Stimulated activated memory B cell treated with anti-CD40 and anti-IgM and Interleukin-4, amounts not matched to agents 10 μg/mL and 1 μg/mL and 100 μg/mL, for 72 hours (primary cell): ENCODE results near the gene INPP5A.
"Not testable (repeated sequence)": the region's sequence is repeated elsewhere in the genome, so short reads cannot be mapped to it uniquely, and the experiment has no call there.

Experiments
- ATAC-seq: fragments of 150-1000 bp; cut with Tn5 transposase; 2 replicates; pipeline ENCODE4 v1.10.0; 2021
- H3K27ac Mint-ChIP-seq: one replicate; pipeline ENCODE4 v1.8.0; 2022; ENCODE audit warnings: mild to moderate bottlenecking, mixed read lengths
- H3K27me3 Mint-ChIP-seq: one replicate; pipeline ENCODE4 v1.8.0; 2022; ENCODE audit warnings: mixed read lengths
- H3K36me3 Mint-ChIP-seq: one replicate; pipeline ENCODE4 v1.8.0; 2022; ENCODE audit warnings: mixed read lengths
- H3K4me1 Mint-ChIP-seq: one replicate; pipeline ENCODE4 v1.8.0; 2022; ENCODE audit warnings: mixed read lengths
- H3K4me3 Mint-ChIP-seq: one replicate; pipeline ENCODE4 v1.8.0; 2022; ENCODE audit warnings: mild to moderate bottlenecking, moderate library complexity, mixed read lengths
- H3K9me3 Mint-ChIP-seq: one replicate; pipeline ENCODE4 v1.8.0; 2022; ENCODE audit warnings: mixed read lengths

INPP5A gene

GRCh38 chr10:132699411-132700155 is 162.0 kb downstream of the INPP5A start:
- H3K27ac Mint-ChIP-seq, result no peak overlapping the region
- peaks cover 10% of the 10 kb centered on the region for H3K9me3 Mint-ChIP-seq
- H3K27me3 Mint-ChIP-seq, result no peaks in the 10 kb centered on the region
- no peak overlapping the region for H3K4me3 Mint-ChIP-seq
- H3K36me3 Mint-ChIP-seq, result peaks cover 56% of the 10 kb centered on the region
- peaks cover under 1% of the 10 kb centered on the region for H3K4me1 Mint-ChIP-seq
- ATAC-seq, result no peak

- H3K4me1 Mint-ChIP-seq, result no peaks in the 10 kb centered on the region
- no peak for ATAC-seq
- no peaks in the 10 kb centered on the region for H3K27me3 Mint-ChIP-seq
- no peak overlapping the region for H3K27ac Mint-ChIP-seq
- H3K36me3 Mint-ChIP-seq, result peaks cover 56% of the 10 kb centered on the region
- peaks cover 11% of the 10 kb centered on the region for H3K9me3 Mint-ChIP-seq
- H3K4me3 Mint-ChIP-seq, result no peak overlapping the region
Observed at GRCh38 chr10:132700156-132701098, 162.8 kb downstream of the INPP5A start.

- no peak for ATAC-seq
- no peak overlapping the region for H3K27ac Mint-ChIP-seq
- no peak overlapping the region for H3K4me3 Mint-ChIP-seq
- no peaks in the 10 kb centered on the region for H3K4me1 Mint-ChIP-seq
- no peaks in the 10 kb centered on the region for H3K27me3 Mint-ChIP-seq
- H3K36me3 Mint-ChIP-seq, result peaks cover 60% of the 10 kb centered on the region
- peaks cover 15% of the 10 kb centered on the region for H3K9me3 Mint-ChIP-seq
Observed at GRCh38 chr10:132701099-132701845, 163.7 kb downstream of the INPP5A start.

GRCh38 chr10:132701846-132702190 is 164.2 kb downstream of the INPP5A start:
- Mint-ChIP-seq H3K9me3 (peaks cover 15% of the 10 kb centered on the region), H3K4me3 (no peak overlapping the region), H3K27ac (no peak overlapping the region), H3K36me3 (peaks cover 65% of the 10 kb centered on the region), H3K4me1 (no peaks in the 10 kb centered on the region), H3K27me3 (no peaks in the 10 kb centered on the region)
- no peak for ATAC-seq

- no peak overlapping the region for H3K4me3 Mint-ChIP-seq
- H3K9me3 Mint-ChIP-seq, result peaks cover 15% of the 10 kb centered on the region
- ATAC-seq, result peak; percentile 34
- H3K27ac Mint-ChIP-seq, result no peak overlapping the region
- no peaks in the 10 kb centered on the region for H3K4me1 Mint-ChIP-seq
- H3K27me3 Mint-ChIP-seq, result no peaks in the 10 kb centered on the region
- H3K36me3 Mint-ChIP-seq, result peaks cover 68% of the 10 kb centered on the region
Observed at GRCh38 chr10:132702601-132703418, 165.2 kb downstream of the INPP5A start.

- Mint-ChIP-seq H3K27me3 (no peaks in the 10 kb centered on the region), H3K9me3 (peaks cover 15% of the 10 kb centered on the region), H3K4me1 (no peaks in the 10 kb centered on the region), H3K27ac (no peak overlapping the region), H3K36me3 (peaks cover 68% of the 10 kb centered on the region), H3K4me3 (no peak overlapping the region)
- no peak for ATAC-seq
Observed at GRCh38 chr10:132703419-132704007, 165.9 kb downstream of the INPP5A start.

GRCh38 chr10:132704008-132704814 is 166.6 kb downstream of the INPP5A start:
- H3K4me3 Mint-ChIP-seq, result no peak overlapping the region
- H3K36me3 Mint-ChIP-seq, result peaks cover 64% of the 10 kb centered on the region
- H3K9me3 Mint-ChIP-seq, result peaks cover 15% of the 10 kb centered on the region
- ATAC-seq, result no peak
- no peaks in the 10 kb centered on the region for H3K4me1 Mint-ChIP-seq
- no peaks in the 10 kb centered on the region for H3K27me3 Mint-ChIP-seq
- no peak overlapping the region for H3K27ac Mint-ChIP-seq

- H3K27me3 Mint-ChIP-seq, H3K4me1 Mint-ChIP-seq, ATAC-seq, H3K27ac Mint-ChIP-seq, H3K4me3 Mint-ChIP-seq: not testable (repeated sequence)
- Mint-ChIP-seq H3K36me3 (peaks cover 64% of the 10 kb centered on the region), H3K9me3 (peaks cover 15% of the 10 kb centered on the region)
Observed at GRCh38 chr10:132704815-132705064, 167.2 kb downstream of the INPP5A start.

- peaks cover 69% of the 10 kb centered on the region for H3K36me3 Mint-ChIP-seq
- H3K27me3 Mint-ChIP-seq, result no peaks in the 10 kb centered on the region
- no peak for ATAC-seq
- H3K4me1 Mint-ChIP-seq, result no peaks in the 10 kb centered on the region
- H3K9me3 Mint-ChIP-seq, result peaks cover 15% of the 10 kb centered on the region
- no peak overlapping the region for H3K27ac Mint-ChIP-seq
- H3K4me3 Mint-ChIP-seq, result no peak overlapping the region
Observed at GRCh38 chr10:132705173-132705572, 167.6 kb downstream of the INPP5A start.

GRCh38 chr10:132705943-132706342 is 168.4 kb downstream of the INPP5A start:
- H3K36me3 Mint-ChIP-seq, result peaks cover 76% of the 10 kb centered on the region
- no peak overlapping the region for H3K27ac Mint-ChIP-seq

GRCh38 chr10:132706701-132707100 is 169.1 kb downstream of the INPP5A start:
- H3K27ac Mint-ChIP-seq, result no peak overlapping the region
- peaks cover 80% of the 10 kb centered on the region for H3K36me3 Mint-ChIP-seq
- H3K4me1 Mint-ChIP-seq, result no peaks in the 10 kb centered on the region
- H3K9me3 Mint-ChIP-seq, result peaks cover 15% of the 10 kb centered on the region
- no peaks in the 10 kb centered on the region for H3K27me3 Mint-ChIP-seq
- no peak overlapping the region for H3K4me3 Mint-ChIP-seq
- no peak for ATAC-seq

More at GRCh38 chr10:132705943-132706342, 168.4 kb downstream of the INPP5A start:
- no peaks in the 10 kb centered on the region for H3K27me3 Mint-ChIP-seq
- H3K4me1 Mint-ChIP-seq, result no peaks in the 10 kb centered on the region
- no peak for ATAC-seq
- peaks cover 15% of the 10 kb centered on the region for H3K9me3 Mint-ChIP-seq
- no peak overlapping the region for H3K4me3 Mint-ChIP-seq

- peaks cover 15% of the 10 kb centered on the region for H3K9me3 Mint-ChIP-seq
- peaks cover 83% of the 10 kb centered on the region for H3K36me3 Mint-ChIP-seq
- no peak for ATAC-seq
- H3K27ac Mint-ChIP-seq, result no peak overlapping the region
- H3K4me1 Mint-ChIP-seq, result no peaks in the 10 kb centered on the region
- H3K27me3 Mint-ChIP-seq, result no peaks in the 10 kb centered on the region
- no peak overlapping the region for H3K4me3 Mint-ChIP-seq
Observed at GRCh38 chr10:132707121-132707775, 169.7 kb downstream of the INPP5A start.

- H3K27ac Mint-ChIP-seq, result no peak overlapping the region
- peaks cover 83% of the 10 kb centered on the region for H3K36me3 Mint-ChIP-seq
- H3K4me1 Mint-ChIP-seq, result no peaks in the 10 kb centered on the region
- ATAC-seq, result no peak
- no peak overlapping the region for H3K4me3 Mint-ChIP-seq
- H3K9me3 Mint-ChIP-seq, result peaks cover 15% of the 10 kb centered on the region
- no peaks in the 10 kb centered on the region for H3K27me3 Mint-ChIP-seq
Observed at GRCh38 chr10:132707776-132708171, 170.2 kb downstream of the INPP5A start.
